ENCODE results near the gene SMNDC1. TPM values are rescaled to one million over a fixed set of nuclear protein-coding genes. Genes with fewer than 3 reads are reported as not detected.

The SMNDC1 gene
- total and polyA plus RNA-seq, 4 donors, result 4.9 to 6.8 (median 6.0) TPM

- Histone ChIP-seq H3K36me3 (ENCODE audit: control insufficient read depth in 4 of 4, insufficient read depth in 3 of 4, low read depth in 1 of 4, low read length in 3 of 4) (no peaks in the 10 kb centered on the region), H3K27ac (ENCODE audit: low read depth in 1 of 2, low read length in 2 of 2) (no peak overlapping the region), H3K9ac (ENCODE audit: low read depth in 1 of 2, low read length in 2 of 2) (no peak overlapping the region), H3K4me1 (ENCODE audit: control insufficient read depth in 4 of 4, insufficient read depth in 4 of 4, low read length in 3 of 4) (no peaks in the 10 kb centered on the region), H3K4me3 (ENCODE audit: low read depth in 1 of 3, low read length in 3 of 3) (no peak overlapping the region), H3K27me3 (ENCODE audit: control insufficient read depth in 4 of 4, insufficient read depth in 4 of 4, low read length in 3 of 4) (no peaks in the 10 kb centered on the region), H3K9me3 (ENCODE audit: control insufficient read depth in 4 of 4, low read length in 3 of 4) (peaks cover 0 to 2% (median under 1%) of the 10 kb centered on the region in 4 donors)
- DNase-seq (ENCODE audit: low spot score), result no peak
- TF ChIP-seq TAF1 (conservative IDR thresholded peaks at IDR 0.05) (no peak), RXRA (IDR thresholded peaks at IDR 0.05) (no peak), MAX (IDR thresholded peaks at IDR 0.05) (no peak), RAD21 (IDR thresholded peaks at IDR 0.05) (no peak), ZBTB33 (IDR thresholded peaks at IDR 0.05) (no peak), CTCF (IDR thresholded peaks at IDR 0.05; ENCODE audit: low read depth, low read length, missing input control) (no peak), FOXA2 (IDR thresholded peaks at IDR 0.05) (no peak), JUND (IDR thresholded peaks at IDR 0.05) (no peak), SP1 (IDR thresholded peaks at IDR 0.05) (no peak), FOXA1 (IDR thresholded peaks at IDR 0.05) (no peak), EGR1 (IDR thresholded peaks at IDR 0.05; ENCODE audit: low read depth in 2 of 2) (no peak), NR2F2 (IDR thresholded peaks at IDR 0.05) (no peak), REST (IDR thresholded peaks at IDR 0.05) (no peak), HNF4G (IDR thresholded peaks at IDR 0.05) (no peak), GABPA (IDR thresholded peaks at IDR 0.05 in 1 of 2, conservative IDR thresholded peaks at IDR 0.05 in 1 of 2) (no peak), HNF4A (conservative IDR thresholded peaks at IDR 0.05) (no peak), ATF3 (IDR thresholded peaks at IDR 0.05) (no peak), YY1 (IDR thresholded peaks at IDR 0.05) (no peak)
- WGBS, result 85% methylated on average over 4 of the region's 4 CpGs
These were observed 21.8 kb upstream of the SMNDC1 start for GRCh38 chr10:110326351-110327032.

Data from liver (tissue), 9 donors.